Endothelial cell of umbilical vein (primary cell): ENCODE results near the gene FMN2. TPM values are rescaled to one million over a fixed set of nuclear protein-coding genes. Genes with fewer than 3 reads are reported as not detected.

Source experiments
- BruUV-seq: library from RNA; stranded (reverse); fragments of 400-500 nt; replicated peaks from 2 replicates; lab custom pipeline; 2021; lab: Mats Ljungman, UMichigan
- CTCF ChIA-PET: fragments of 300-600, 350-600 bp; sonication (Branson Sonifier 250); formaldehyde crosslinking; loops from one replicate; lab custom pipeline; 2021; ENCODE audit warnings: antibody characterized with exemption, inconsistent platforms; lab: Charles Lee
- POLR2A ChIA-PET: fragments of 300-600, 350-600 bp; sonication (Branson Sonifier 250); formaldehyde crosslinking; loops from one replicate; lab custom pipeline; 2021; ENCODE audit warnings: antibody characterized with exemption, inconsistent platforms; lab: Charles Lee
- DNase-seq: peaks from one replicate; pipeline ENCODE4 v3.0.0-alpha.2; 2011; ENCODE audit warnings: low read depth, low spot score
- FAIRE-seq: peaks from 2 replicates; lab custom pipeline; 2011; peaks lifted over from hg19 to GRCh38; lab: Jason Lieb, UNC
- H2AFZ ChIP-seq: 2 replicates; pipeline ENCODE4 v1.6.0; 2012; ENCODE audit warnings: low read depth, low read length, control low read depth, inconsistent platforms
- H3K27ac ChIP-seq: 2 replicates; pipeline ENCODE4 v1.5.1; 2011; ENCODE audit warnings: low read depth, mild to moderate bottlenecking, control low read depth, low read length, moderate library complexity; ENCODE audit not compliant: insufficient read depth
- H3K27me3 ChIP-seq, 2 experiments: 2 replicates each; pipeline versions ENCODE4 v1.6.0 to v1.6.1; 2011; ENCODE audit warnings: low read length in 2 of 2, mixed read lengths in 1 of 2; ENCODE audit not compliant: control insufficient read depth in 2 of 2, insufficient read depth in 2 of 2
- H3K36me3 ChIP-seq, 2 experiments: 2 replicates in 1 of 2; 3 replicates in 1 of 2; pipeline ENCODE4 v1.5.1; 2011; ENCODE audit warnings: low read length in 2 of 2, mild to moderate bottlenecking in 1 of 2, moderate library complexity in 1 of 2; ENCODE audit not compliant: control insufficient read depth in 2 of 2, insufficient read depth in 2 of 2; ENCODE audit errors: extremely low read depth in 1 of 2
- H3K4me1 ChIP-seq: 3 replicates; pipeline ENCODE4 v1.5.1; 2011; ENCODE audit warnings: mild to moderate bottlenecking, low read length; ENCODE audit not compliant: control insufficient read depth, insufficient read depth; ENCODE audit errors: extremely low read depth
- H3K4me2 ChIP-seq: 2 replicates; pipeline ENCODE4 v1.6.1; 2011; ENCODE audit warnings: low read length, control low read depth, mixed read lengths; ENCODE audit not compliant: insufficient read depth
- H3K4me3 ChIP-seq, 3 experiments: fragments of 200-600 bp in 1 of 3; sonication (generic), shearing (Covaris generic) in 1 of 3; replicated peaks in 1 of 3; 2 replicates each; pipeline ENCODE4 v1.5.1; 2011 to 2016; ENCODE audit warnings: control low read depth in 3 of 3, low read length in 3 of 3, mild to moderate bottlenecking in 2 of 3, inconsistent platforms in 1 of 3, low read depth in 1 of 3, moderate library complexity in 1 of 3; ENCODE audit not compliant: insufficient read depth in 1 of 3
- H3K79me2 ChIP-seq: 2 replicates; pipeline ENCODE4 v1.6.0; 2012; ENCODE audit warnings: low read length, inconsistent platforms; ENCODE audit not compliant: control insufficient read depth, insufficient read depth
- H3K9ac ChIP-seq: replicated peaks from 2 replicates; pipeline ENCODE3; 2011; ENCODE audit warnings: low read length, control low read depth; ENCODE audit not compliant: insufficient read depth; ENCODE audit errors: extremely low read depth
- H3K9me1 ChIP-seq: replicated peaks from 3 replicates; pipeline ENCODE4 v1.6.0; 2011; ENCODE audit warnings: mild to moderate bottlenecking, low read length; ENCODE audit not compliant: control insufficient read depth, insufficient read depth; ENCODE audit errors: extremely low read depth
- H3K9me3 ChIP-seq: replicated peaks from 2 replicates; pipeline ENCODE4 v1.5.1; 2012; ENCODE audit warnings: low read length, inconsistent platforms; ENCODE audit not compliant: control insufficient read depth, insufficient read depth
- H4K20me1 ChIP-seq: replicated peaks from 2 replicates; pipeline ENCODE3; 2011; ENCODE audit warnings: mild to moderate bottlenecking, low read length; ENCODE audit not compliant: control insufficient read depth, insufficient read depth; ENCODE audit errors: extremely low read depth
- EZH2 ChIP-seq: IDR thresholded peaks from 2 replicates; pipeline ENCODE4 v1.6.1; 2012; ENCODE audit warnings: borderline replicate concordance, low read depth, mild to moderate bottlenecking, moderate library complexity, low read length, inconsistent platforms; ENCODE audit not compliant: severe bottlenecking
- FOS ChIP-seq: IDR thresholded peaks from 2 replicates; pipeline ENCODE4 v1.6.1; 2011; ENCODE audit warnings: mild to moderate bottlenecking, low read length, moderate library complexity, borderline replicate concordance; ENCODE audit not compliant: insufficient read depth
- GATA2 ChIP-seq: IDR thresholded peaks from 2 replicates; pipeline ENCODE4 v1.7.0; 2011; ENCODE audit warnings: low read depth, mild to moderate bottlenecking, moderate library complexity, mixed read lengths, low read length; ENCODE audit not compliant: insufficient read length, insufficient read depth
- JUN ChIP-seq: IDR thresholded peaks from 2 replicates; pipeline ENCODE4 v1.6.1; 2011; ENCODE audit warnings: borderline replicate concordance, low read depth; ENCODE audit not compliant: insufficient read length, insufficient read depth
- MYC ChIP-seq: IDR thresholded peaks from one replicate; pipeline ENCODE4 v1.6.1; 2011; ENCODE audit warnings: mild to moderate bottlenecking, low read depth, low read length
- POLR2A ChIP-seq: IDR thresholded peaks from 2 replicates; pipeline ENCODE4 v1.6.1; 2012; ENCODE audit warnings: low read depth, mild to moderate bottlenecking, control low read depth, low read length
- POLR2AphosphoS5 ChIP-seq: IDR thresholded peaks from 2 replicates; pipeline ENCODE4 v1.6.1; 2012; ENCODE audit warnings: low read depth, mild to moderate bottlenecking, control low read depth, low read length, moderate library complexity; ENCODE audit not compliant: insufficient read depth
- dilution Hi-C: fragments of 300-500 bp; cut with MboI; formaldehyde crosslinking; loops from one replicate; pipeline ENCODE4 v1.15.0; 2019; ENCODE audit warnings: low sequenced_read_pairs; ENCODE audit not compliant: extremely low pct_ligation_motif_present
- intact Hi-C: fragments of 100-400 bp; cut with micrococcal nuclease; formaldehyde crosslinking; loops from one replicate; pipeline ENCODE4 v1.10.0; 2022
- polyA plus RNA-seq, 4 experiments: library from polyadenylated mRNA; depleted of rRNA in 3 of 4; stranded (reverse) in 3 of 4; unstranded in 1 of 4; fragments of >200 nt; gene quantifications; 2 replicates each; pipeline versions ENCODE4 v1.2.1 to v1.2.3, GENCODE V29; 2011 to 2012; ENCODE audit warnings: missing spikeins in 1 of 4
- total RNA-seq: library from RNA; stranded (reverse); gene quantifications from 2 replicates; pipeline ENCODE4 v1.2.3, GENCODE V29; 2021
- TF ChIP-seq, protein P1 (sequence below), 2 donors: IDR thresholded peaks; 1 replicate in 1 of 2; 2 replicates in 1 of 2; pipeline ENCODE4 v1.5.1; 2011; ENCODE audit warnings: low read length in 2 of 2, mild to moderate bottlenecking in 2 of 2, moderate library complexity in 2 of 2, control low read depth in 1 of 2, inconsistent platforms in 1 of 2, low read depth in 1 of 2; ENCODE audit not compliant: insufficient read depth in 1 of 2; ENCODE audit errors: extremely low read depth in 1 of 2
- TF ChIP-seq, protein P2 (sequence below): IDR thresholded peaks from 2 replicates; pipeline ENCODE4 v1.6.1; 2011; ENCODE audit not compliant: insufficient read depth, insufficient read length

The FMN2 gene
- total and polyA plus RNA-seq, 2 donors (not counting 3 experiments of a cell fraction or from before 2014, with no cell fraction given), result not detected

DNA sequence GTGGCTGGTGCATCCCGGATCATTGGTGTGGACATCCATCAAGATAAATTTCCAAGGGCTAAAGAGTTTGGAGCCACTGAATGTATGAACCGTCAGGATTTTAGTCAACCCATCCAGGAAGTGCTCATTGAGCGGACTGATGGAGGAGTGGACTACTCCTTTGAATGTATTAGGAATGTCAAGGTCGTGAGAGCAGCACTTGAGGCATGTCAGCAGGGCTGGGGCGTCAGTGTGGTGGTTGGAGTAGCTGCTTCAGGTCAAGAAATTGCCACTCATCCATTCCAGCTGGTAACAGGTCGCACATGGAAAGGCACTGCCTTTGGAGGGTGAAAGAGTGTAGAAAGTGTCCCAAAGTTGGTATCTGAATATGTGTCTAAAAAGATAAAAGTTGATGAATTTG lies 79.1 kb downstream of the FMN2 start:
- no TSS peak for BruUV-seq
- no peaks in the 10 kb centered on the region for H3K4me1 ChIP-seq
- FAIRE-seq (no peak), DNase-seq (no peak)
- H3K27ac ChIP-seq, result no peak overlapping the region
- intact Hi-C loops, result no loop called here
- TF ChIP-seq JUN, result no peak
- no peak for TF ChIP-seq MYC
- TF ChIP-seq, protein P1, sequence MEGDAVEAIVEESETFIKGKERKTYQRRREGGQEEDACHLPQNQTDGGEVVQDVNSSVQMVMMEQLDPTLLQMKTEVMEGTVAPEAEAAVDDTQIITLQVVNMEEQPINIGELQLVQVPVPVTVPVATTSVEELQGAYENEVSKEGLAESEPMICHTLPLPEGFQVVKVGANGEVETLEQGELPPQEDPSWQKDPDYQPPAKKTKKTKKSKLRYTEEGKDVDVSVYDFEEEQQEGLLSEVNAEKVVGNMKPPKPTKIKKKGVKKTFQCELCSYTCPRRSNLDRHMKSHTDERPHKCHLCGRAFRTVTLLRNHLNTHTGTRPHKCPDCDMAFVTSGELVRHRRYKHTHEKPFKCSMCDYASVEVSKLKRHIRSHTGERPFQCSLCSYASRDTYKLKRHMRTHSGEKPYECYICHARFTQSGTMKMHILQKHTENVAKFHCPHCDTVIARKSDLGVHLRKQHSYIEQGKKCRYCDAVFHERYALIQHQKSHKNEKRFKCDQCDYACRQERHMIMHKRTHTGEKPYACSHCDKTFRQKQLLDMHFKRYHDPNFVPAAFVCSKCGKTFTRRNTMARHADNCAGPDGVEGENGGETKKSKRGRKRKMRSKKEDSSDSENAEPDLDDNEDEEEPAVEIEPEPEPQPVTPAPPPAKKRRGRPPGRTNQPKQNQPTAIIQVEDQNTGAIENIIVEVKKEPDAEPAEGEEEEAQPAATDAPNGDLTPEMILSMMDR (IDR thresholded peaks at IDR 0.05; ENCODE audit: extremely low read depth in 1 of 2, insufficient read depth in 1 of 2, low read depth in 1 of 2, low read length in 2 of 2), result no peak
- TF ChIP-seq EZH2, result no peak
- no peak for TF ChIP-seq POLR2AphosphoS5
- TF ChIP-seq FOS, result no peak
- TF ChIP-seq GATA2, result no peak
- TF ChIP-seq, protein P2, sequence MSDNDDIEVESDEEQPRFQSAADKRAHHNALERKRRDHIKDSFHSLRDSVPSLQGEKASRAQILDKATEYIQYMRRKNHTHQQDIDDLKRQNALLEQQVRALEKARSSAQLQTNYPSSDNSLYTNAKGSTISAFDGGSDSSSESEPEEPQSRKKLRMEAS, result no peak
- TF ChIP-seq POLR2A, result no peak
- H3K9ac ChIP-seq, result no peak overlapping the region
- no peaks in the 10 kb centered on the region for H3K27me3 ChIP-seq
- no peaks in the 10 kb centered on the region for H3K9me3 ChIP-seq
- no peaks in the 10 kb centered on the region for H3K9me1 ChIP-seq
- no peaks in the 10 kb centered on the region for H3K36me3 ChIP-seq
- ChIA-PET POLR2A (no interaction called here), CTCF (no interaction called here)
- dilution Hi-C loops, result no loop called here
- no peak overlapping the region for H2AFZ ChIP-seq
- no peak overlapping the region for H3K4me3 ChIP-seq
- no peaks in the 10 kb centered on the region for H3K79me2 ChIP-seq
- H4K20me1 ChIP-seq, result no peaks in the 10 kb centered on the region
- no peak overlapping the region for H3K4me2 ChIP-seq
